Activated T-cell treated with anti-CD3 and anti-CD28 coated beads, Interleukin-2, amount 50 U/mL, for 72 hours (primary cell): ENCODE results near the gene SPTAN1. TPM values are rescaled to one million over a fixed set of nuclear protein-coding genes. Genes with fewer than 3 reads are reported as not detected.

ENCODE experiments used
- ATAC-seq, 2 donors: fragments of 150-1000 bp; cut with Tn5 transposase; replicated peaks in 1 of 2; 2 replicates each; pipeline ENCODE4 v1.10.0; 2021; ENCODE audit warnings: moderate library complexity in 2 of 2, mild to moderate bottlenecking in 1 of 2
- DNase-seq, 2 donors: peaks; one replicate each; pipeline ENCODE4 v3.0.0; 2021 to 2022; ENCODE audit warnings: mixed read lengths in 1 of 2
- H3K27ac Mint-ChIP-seq: one replicate; pipeline ENCODE4 v1.8.0; 2022; ENCODE audit warnings: mild to moderate bottlenecking, moderate library complexity, mixed read lengths
- H3K27me3 Mint-ChIP-seq: one replicate; pipeline ENCODE4 v1.8.0; 2022; ENCODE audit warnings: low read depth, mixed read lengths
- H3K36me3 Mint-ChIP-seq, 2 donors: one replicate each; pipeline ENCODE4 v1.8.0; 2022; ENCODE audit warnings: mixed read lengths in 2 of 2, mild to moderate bottlenecking in 1 of 2; ENCODE audit not compliant: insufficient read depth in 2 of 2
- H3K4me1 Mint-ChIP-seq: one replicate; pipeline ENCODE4 v1.8.0; 2022; ENCODE audit warnings: low read depth, mixed read lengths
- H3K4me3 Mint-ChIP-seq, 2 donors: one replicate each; pipeline ENCODE4 v1.8.0; 2022; ENCODE audit warnings: mild to moderate bottlenecking in 2 of 2, mixed read lengths in 2 of 2, moderate library complexity in 2 of 2
- H3K9me3 Mint-ChIP-seq, 2 donors: one replicate each; pipeline ENCODE4 v1.8.0; 2022; ENCODE audit warnings: mixed read lengths in 2 of 2
- total RNA-seq, 2 donors: library from RNA; stranded (reverse); gene quantifications; one replicate each; pipeline ENCODE4 v1.2.3, GENCODE V29; 2022

SPTAN1 gene
- total RNA-seq, 2 donors from 2014 or later, result 289 to 304 TPM

- no peak overlapping the region for H3K4me3 Mint-ChIP-seq
- ATAC-seq (no peak), DNase-seq (no peak)
- no peaks in the 10 kb centered on the region for H3K9me3 Mint-ChIP-seq
- H3K36me3 Mint-ChIP-seq, result peaks cover 3 to 14% of the 10 kb centered on the region in 2 donors
- H3K27me3 Mint-ChIP-seq, result no peaks in the 10 kb centered on the region
- H3K4me1 Mint-ChIP-seq, result no peaks in the 10 kb centered on the region
- no peak overlapping the region for H3K27ac Mint-ChIP-seq
These were observed 80.1 kb downstream of the SPTAN1 start for GRCh38 chr9:128632486-128632885.

GRCh38 chr9:128633057-128633456 is 80.7 kb downstream of the SPTAN1 start:
- no peaks in the 10 kb centered on the region for H3K9me3 Mint-ChIP-seq
- H3K36me3 Mint-ChIP-seq, result peaks cover 3 to 12% of the 10 kb centered on the region in 2 donors
- H3K4me1 Mint-ChIP-seq, result no peaks in the 10 kb centered on the region
- no peak overlapping the region for H3K4me3 Mint-ChIP-seq
- H3K27ac Mint-ChIP-seq, result peak overlapping the region; percentile 1
- ATAC-seq (no peak), DNase-seq (no peak)
- no peaks in the 10 kb centered on the region for H3K27me3 Mint-ChIP-seq

- ATAC-seq (no peak), DNase-seq (no peak)
- peaks cover 3 to 12% of the 10 kb centered on the region in 2 donors for H3K36me3 Mint-ChIP-seq
- no peak overlapping the region for H3K27ac Mint-ChIP-seq
- H3K4me1 Mint-ChIP-seq, result no peaks in the 10 kb centered on the region
- H3K27me3 Mint-ChIP-seq, result no peaks in the 10 kb centered on the region
- H3K9me3 Mint-ChIP-seq, result no peaks in the 10 kb centered on the region
- H3K4me3 Mint-ChIP-seq, result no peak overlapping the region
These were observed 81.2 kb downstream of the SPTAN1 start for GRCh38 chr9:128633601-128634000.

GRCh38 chr9:128634111-128634510 is 81.7 kb downstream of the SPTAN1 start:
- Mint-ChIP-seq H3K27me3 (no peaks in the 10 kb centered on the region), H3K36me3 (peaks cover 0 to 8% of the 10 kb centered on the region in 2 donors), H3K4me3 (no peak overlapping the region), H3K27ac (no peak overlapping the region), H3K4me1 (no peaks in the 10 kb centered on the region), H3K9me3 (no peaks in the 10 kb centered on the region)
- no peak for ATAC-seq
- DNase-seq, result no peak

GRCh38 chr9:128634651-128635262 is 82.4 kb downstream of the SPTAN1 start:
- peak in 1 of 2 donors; percentile 6 for ATAC-seq
- Mint-ChIP-seq H3K36me3 (peaks cover 0 to 8% of the 10 kb centered on the region in 2 donors), H3K27ac (no peak overlapping the region), H3K4me1 (no peaks in the 10 kb centered on the region), H3K27me3 (no peaks in the 10 kb centered on the region), H3K4me3 (no peak overlapping the region), H3K9me3 (no peaks in the 10 kb centered on the region)
- DNase-seq, result no peak

GRCh38 chr9:128635266-128636023 is 83.1 kb downstream of the SPTAN1 start:
- no peaks in the 10 kb centered on the region for H3K27me3 Mint-ChIP-seq
- ATAC-seq (peak; percentile 13 to 17), DNase-seq (no peak)
- peaks cover 0 to 7% of the 10 kb centered on the region in 2 donors for H3K36me3 Mint-ChIP-seq
- H3K4me1 Mint-ChIP-seq, result no peaks in the 10 kb centered on the region
- H3K4me3 Mint-ChIP-seq, result no peak overlapping the region
- no peak overlapping the region for H3K27ac Mint-ChIP-seq
- no peaks in the 10 kb centered on the region for H3K9me3 Mint-ChIP-seq

GRCh38 chr9:128636024-128636390 is 83.6 kb downstream of the SPTAN1 start:
- no peak overlapping the region for H3K27ac Mint-ChIP-seq
- H3K36me3 Mint-ChIP-seq, result peaks cover 0 to 6% of the 10 kb centered on the region in 2 donors
- ATAC-seq, result peak; percentile 6 to 8
- H3K4me1 Mint-ChIP-seq, result no peaks in the 10 kb centered on the region
- H3K4me3 Mint-ChIP-seq, result no peak overlapping the region
- no peaks in the 10 kb centered on the region for H3K9me3 Mint-ChIP-seq
- H3K27me3 Mint-ChIP-seq, result no peaks in the 10 kb centered on the region
- no peak for DNase-seq

- no peaks in the 10 kb centered on the region for H3K4me1 Mint-ChIP-seq
- no peaks in the 10 kb centered on the region for H3K27me3 Mint-ChIP-seq
- peaks cover 0 to 3% of the 10 kb centered on the region in 2 donors for H3K36me3 Mint-ChIP-seq
- no peak for DNase-seq
- no peak overlapping the region for H3K27ac Mint-ChIP-seq
- H3K9me3 Mint-ChIP-seq, result no peaks in the 10 kb centered on the region
- peak in 1 of 2 donors; percentile 23 for ATAC-seq
- H3K4me3 Mint-ChIP-seq, result no peak overlapping the region
These were observed 84.5 kb downstream of the SPTAN1 start for GRCh38 chr9:128636556-128637530.

- Mint-ChIP-seq H3K27me3 (no peaks in the 10 kb centered on the region), H3K27ac (no peak overlapping the region)
These were observed 85.3 kb downstream of the SPTAN1 start for GRCh38 chr9:128637656-128638055.

GRCh38 chr9:128638580-128638979 is 86.2 kb downstream of the SPTAN1 start:
- ATAC-seq, result no peak
- Mint-ChIP-seq H3K36me3 (no peaks in the 10 kb centered on the region), H3K27ac (no peak overlapping the region), H3K4me1 (no peaks in the 10 kb centered on the region), H3K4me3 (no peak overlapping the region), H3K27me3 (no peaks in the 10 kb centered on the region), H3K9me3 (no peaks in the 10 kb centered on the region)
- DNase-seq, result no peak

More at GRCh38 chr9:128637656-128638055, 85.3 kb downstream of the SPTAN1 start:
- ATAC-seq (no peak), DNase-seq (no peak)
- Mint-ChIP-seq H3K9me3 (no peaks in the 10 kb centered on the region), H3K36me3 (peaks cover 0 to 3% of the 10 kb centered on the region in 2 donors), H3K4me3 (no peak overlapping the region), H3K4me1 (no peaks in the 10 kb centered on the region)

- no peak for ATAC-seq
- DNase-seq, result no peak
- no peaks in the 10 kb centered on the region for H3K27me3 Mint-ChIP-seq
- H3K9me3 Mint-ChIP-seq, result no peaks in the 10 kb centered on the region
- no peaks in the 10 kb centered on the region for H3K36me3 Mint-ChIP-seq
- no peak overlapping the region for H3K27ac Mint-ChIP-seq
- no peaks in the 10 kb centered on the region for H3K4me1 Mint-ChIP-seq
- H3K4me3 Mint-ChIP-seq, result no peak overlapping the region
These were observed 88.2 kb downstream of the SPTAN1 start for GRCh38 chr9:128640603-128641002.

- no peak for DNase-seq
- Mint-ChIP-seq H3K27me3 (no peaks in the 10 kb centered on the region), H3K4me3 (no peak overlapping the region), H3K4me1 (no peaks in the 10 kb centered on the region), H3K27ac (no peak overlapping the region), H3K36me3 (no peaks in the 10 kb centered on the region), H3K9me3 (no peaks in the 10 kb centered on the region)
- ATAC-seq, result no peak
These were observed 90.4 kb downstream of the SPTAN1 start for GRCh38 chr9:128642675-128643245.
